HFFc6 (cell line): ENCODE results near the gene CHMP6. TPM values are rescaled to one million over a fixed set of nuclear protein-coding genes. Genes with fewer than 3 reads are reported as not detected.

ENCODE experiments used
- DNase-seq: peaks from one replicate; pipeline ENCODE4 v3.0.0-alpha.2; 2018
- H3K27ac Mint-ChIP-seq: 2 replicates; pipeline ENCODE4 v1.8.0; 2020; ENCODE audit warnings: mild to moderate bottlenecking, mixed read lengths
- H3K27me3 Mint-ChIP-seq: 2 replicates; pipeline ENCODE4 v1.8.0; 2021; ENCODE audit warnings: mild to moderate bottlenecking, moderate library complexity, mixed read lengths; ENCODE audit not compliant: insufficient read depth
- H3K36me3 Mint-ChIP-seq: 2 replicates; pipeline ENCODE4 v1.8.0; 2021; ENCODE audit warnings: low read depth, mixed read lengths
- H3K4me1 Mint-ChIP-seq: 2 replicates; pipeline ENCODE4 v1.8.0; 2020; ENCODE audit warnings: low read depth, mixed read lengths
- H3K4me3 Mint-ChIP-seq: 2 replicates; pipeline ENCODE4 v1.8.0; 2020; ENCODE audit warnings: mild to moderate bottlenecking, moderate library complexity, mixed read lengths
- H3K9me3 Mint-ChIP-seq: 2 replicates; pipeline ENCODE4 v1.8.0; 2020; ENCODE audit warnings: mild to moderate bottlenecking, mixed read lengths
- total RNA-seq, 6 experiments: library from RNA; stranded (reverse); fragmentation: NEBNext Ultra II Directional; extraction: Animal tissue kit (Norgen Biotek cat#: 25700); gene quantifications; 2 replicates in 1 of 6; 3 replicates in 5 of 6; pipeline ENCODE4 v1.2.3, GENCODE V29; 2021
- TF ChIP-seq, protein P1 (sequence below): fragments of 200-600 bp; sonication (generic); IDR thresholded peaks from 2 replicates; pipeline ENCODE4 v1.5.0; 2021; ENCODE audit warnings: antibody characterized with exemption, mild to moderate bottlenecking

Gene CHMP6
- total RNA-seq, 6 experiments from 2014 or later, result 27.6 to 38.5 (median 31.5) TPM

DNA sequence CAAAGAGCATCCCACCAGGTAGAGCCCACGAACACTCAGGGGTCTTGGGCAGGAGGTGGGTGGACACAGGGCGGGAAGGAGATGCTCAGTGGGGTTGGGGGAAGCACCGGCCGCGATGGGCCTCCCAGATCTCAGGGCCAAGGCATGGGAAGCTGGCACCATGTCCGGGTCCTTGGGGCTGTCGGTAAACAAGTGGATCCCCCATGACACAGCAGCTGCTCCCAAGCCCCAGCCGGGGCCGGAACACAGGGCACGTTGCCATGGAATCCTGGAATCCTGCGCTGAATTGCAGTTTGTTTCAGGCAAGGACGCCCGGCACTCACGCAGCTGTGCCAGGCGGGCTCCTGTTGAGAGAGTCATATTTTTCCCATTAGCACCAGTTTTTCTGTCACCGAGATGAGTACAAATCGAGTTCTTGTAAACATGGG lies 23.0 kb upstream of the CHMP6 start:
- peaks cover 15% of the 10 kb centered on the region for H3K36me3 Mint-ChIP-seq
- no peak for DNase-seq
- peaks cover 23% of the 10 kb centered on the region for H3K27me3 Mint-ChIP-seq
- H3K4me3 Mint-ChIP-seq, result no peak overlapping the region
- no peaks in the 10 kb centered on the region for H3K9me3 Mint-ChIP-seq
- no peak overlapping the region; the same call in 1 of the 2 replicates for H3K27ac Mint-ChIP-seq
- H3K4me1 Mint-ChIP-seq, result peaks cover 15% of the 10 kb centered on the region
- TF ChIP-seq, protein P1, sequence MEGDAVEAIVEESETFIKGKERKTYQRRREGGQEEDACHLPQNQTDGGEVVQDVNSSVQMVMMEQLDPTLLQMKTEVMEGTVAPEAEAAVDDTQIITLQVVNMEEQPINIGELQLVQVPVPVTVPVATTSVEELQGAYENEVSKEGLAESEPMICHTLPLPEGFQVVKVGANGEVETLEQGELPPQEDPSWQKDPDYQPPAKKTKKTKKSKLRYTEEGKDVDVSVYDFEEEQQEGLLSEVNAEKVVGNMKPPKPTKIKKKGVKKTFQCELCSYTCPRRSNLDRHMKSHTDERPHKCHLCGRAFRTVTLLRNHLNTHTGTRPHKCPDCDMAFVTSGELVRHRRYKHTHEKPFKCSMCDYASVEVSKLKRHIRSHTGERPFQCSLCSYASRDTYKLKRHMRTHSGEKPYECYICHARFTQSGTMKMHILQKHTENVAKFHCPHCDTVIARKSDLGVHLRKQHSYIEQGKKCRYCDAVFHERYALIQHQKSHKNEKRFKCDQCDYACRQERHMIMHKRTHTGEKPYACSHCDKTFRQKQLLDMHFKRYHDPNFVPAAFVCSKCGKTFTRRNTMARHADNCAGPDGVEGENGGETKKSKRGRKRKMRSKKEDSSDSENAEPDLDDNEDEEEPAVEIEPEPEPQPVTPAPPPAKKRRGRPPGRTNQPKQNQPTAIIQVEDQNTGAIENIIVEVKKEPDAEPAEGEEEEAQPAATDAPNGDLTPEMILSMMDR, result no peak

DNA sequence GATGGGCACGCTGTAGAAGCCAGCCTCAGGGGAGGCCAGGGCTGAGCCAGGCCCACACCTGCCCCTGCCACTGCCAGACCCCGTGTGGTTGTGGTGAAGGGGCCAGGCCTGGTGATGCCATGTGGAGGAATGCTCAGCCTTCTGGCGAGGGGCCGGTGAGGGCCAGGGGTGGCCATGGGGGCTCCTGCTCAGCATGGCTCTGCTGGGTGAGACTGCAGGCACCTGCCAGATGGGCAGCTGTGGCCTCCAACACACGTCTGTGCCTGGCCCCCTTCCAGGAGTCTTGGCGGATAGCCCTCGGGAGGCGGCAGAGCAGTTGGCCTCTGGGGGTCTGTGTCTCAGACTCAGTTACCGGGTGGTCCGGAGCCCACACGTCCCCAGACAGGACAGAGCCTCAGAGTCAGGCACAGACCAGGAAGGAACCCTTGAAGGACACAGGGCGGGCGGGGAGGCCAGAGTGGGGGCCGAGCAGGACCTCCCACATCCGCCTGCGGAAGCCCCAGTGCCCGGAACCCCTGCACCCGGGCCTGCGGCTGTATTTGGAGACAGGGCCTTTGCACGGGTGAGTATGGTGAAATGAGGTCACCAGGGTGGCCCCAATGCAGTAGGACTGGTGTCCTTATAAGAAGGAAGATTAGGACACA lies 22.5 kb upstream of the CHMP6 start:
- Mint-ChIP-seq H3K27ac (no peak overlapping the region; the same call in 1 of the 2 replicates), H3K4me1 (peaks cover 15% of the 10 kb centered on the region), H3K4me3 (no peak overlapping the region), H3K27me3 (peaks cover 26% of the 10 kb centered on the region), H3K36me3 (peaks cover 15% of the 10 kb centered on the region), H3K9me3 (no peaks in the 10 kb centered on the region)
- TF ChIP-seq, protein P1, result no peak
- DNase-seq, result no peak

DNA sequence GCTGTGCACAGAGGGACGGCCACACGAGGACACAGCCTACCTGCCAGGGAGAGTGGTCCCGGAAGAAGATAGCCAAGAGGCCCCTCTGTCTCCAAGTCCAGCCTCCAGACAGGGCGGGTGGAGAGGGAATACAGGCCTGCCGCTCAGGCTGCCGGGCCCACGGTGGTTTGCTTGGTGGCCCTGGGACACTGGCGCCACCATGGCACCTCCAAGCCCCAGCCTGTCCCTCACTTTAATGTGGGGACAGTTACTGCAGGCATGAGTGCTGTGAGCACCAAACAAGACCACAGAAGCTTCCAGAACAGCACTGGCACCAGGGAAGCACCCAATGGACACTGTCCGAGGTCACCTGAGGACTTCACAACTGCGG lies 22.0 kb upstream of the CHMP6 start:
- Mint-ChIP-seq H3K4me3 (no peak overlapping the region), H3K27ac (no peak overlapping the region), H3K4me1 (peaks cover 15% of the 10 kb centered on the region), H3K9me3 (no peaks in the 10 kb centered on the region), H3K27me3 (peaks cover 31% of the 10 kb centered on the region), H3K36me3 (peaks cover 15% of the 10 kb centered on the region)
- no peak for DNase-seq
- TF ChIP-seq, protein P1, result no peak

DNA sequence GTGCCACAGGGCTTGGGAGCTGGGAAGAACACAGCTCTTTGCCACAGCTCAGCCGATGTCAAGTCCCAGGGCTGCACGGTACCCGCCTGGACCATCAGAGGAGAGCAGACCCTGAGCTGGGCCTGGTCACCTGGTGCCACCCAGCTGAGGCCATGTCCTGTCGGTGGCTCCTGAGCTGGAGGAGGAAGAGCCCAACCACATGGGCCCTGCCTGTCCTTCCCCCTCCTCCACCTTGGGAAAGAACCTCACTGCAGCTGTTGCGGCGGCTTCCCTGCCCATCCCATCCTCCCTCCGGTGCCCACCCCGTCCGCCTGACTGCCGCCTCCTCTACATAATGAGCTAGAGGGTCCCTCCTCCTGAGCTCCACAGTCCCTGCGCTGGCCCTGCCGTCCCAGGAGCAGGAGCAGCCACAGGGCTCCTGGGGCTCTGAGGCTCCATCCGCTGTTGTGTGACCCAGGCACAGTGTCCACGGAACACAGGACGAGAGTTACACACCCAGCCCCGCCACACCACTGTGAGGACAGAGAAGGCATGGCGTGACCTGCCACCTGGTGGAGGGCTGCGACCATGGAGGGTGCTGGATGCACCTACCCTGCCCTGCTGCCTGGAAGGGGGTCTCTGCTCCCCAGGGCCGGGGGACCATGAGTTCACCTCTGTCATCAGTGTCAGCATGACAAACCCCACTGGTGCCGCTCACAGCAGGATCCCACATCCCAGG lies 21.4 kb upstream of the CHMP6 start:
- no peak for DNase-seq
- Mint-ChIP-seq H3K4me1 (peaks cover 15% of the 10 kb centered on the region), H3K36me3 (peaks cover 14% of the 10 kb centered on the region), H3K4me3 (no peak overlapping the region), H3K27ac (no peak overlapping the region), H3K9me3 (no peaks in the 10 kb centered on the region), H3K27me3 (peaks cover 35% of the 10 kb centered on the region)
- TF ChIP-seq, protein P1, result peak; percentile 72

DNA sequence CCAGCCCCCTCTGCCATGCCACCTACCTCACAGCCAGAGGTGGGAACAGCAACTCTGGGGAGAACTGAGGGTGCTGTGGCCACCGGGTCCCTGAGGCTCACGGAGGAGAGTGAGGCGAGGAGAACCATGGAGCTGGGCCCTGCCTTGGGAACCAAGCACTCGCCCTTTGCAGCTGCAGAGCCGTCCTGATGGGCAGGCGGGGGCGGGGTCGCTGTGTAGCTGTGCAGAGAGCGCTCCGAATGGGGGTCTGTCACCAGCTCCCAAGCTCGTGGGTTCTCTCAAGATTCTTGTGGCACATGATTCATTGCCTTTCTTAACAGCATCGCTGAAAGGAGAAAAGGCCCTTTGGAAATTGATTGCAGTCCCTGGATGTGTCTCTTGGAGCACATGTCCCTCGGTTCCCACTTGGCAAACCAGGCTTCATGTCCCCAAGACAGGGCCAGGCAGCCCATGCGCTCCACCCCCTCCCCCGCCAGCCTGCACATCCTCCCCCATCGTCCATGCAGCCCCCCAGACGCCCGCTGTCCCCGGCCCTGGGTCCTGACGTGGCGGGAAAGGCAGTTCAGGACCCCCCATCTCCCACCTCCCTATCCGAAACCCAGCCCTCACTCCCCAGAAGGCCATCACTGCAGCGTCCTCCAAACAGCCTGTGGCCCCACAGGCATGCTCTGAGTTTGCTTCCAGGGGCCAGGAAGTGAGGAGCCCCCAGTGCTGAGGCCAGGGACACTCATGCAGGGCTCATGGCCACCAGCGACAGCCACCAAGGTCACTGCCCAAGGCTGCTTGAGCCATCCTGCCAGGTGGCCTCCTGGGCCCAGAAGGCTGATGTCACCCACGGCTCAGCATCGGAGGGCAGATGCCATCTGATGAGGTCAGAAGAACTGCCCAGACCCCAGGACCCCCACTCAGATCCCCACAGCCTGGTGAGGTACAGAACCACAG lies 20.6 kb upstream of the CHMP6 start:
- H3K4me1 Mint-ChIP-seq, result peaks cover 15% of the 10 kb centered on the region
- no peak for DNase-seq

More for the DNA sequence above, 20.6 kb upstream of the CHMP6 start:
- TF ChIP-seq, protein P1, result no peak; the same call in none of the 2 replicates
- Mint-ChIP-seq H3K27me3 (peaks cover 35% of the 10 kb centered on the region), H3K27ac (no peak overlapping the region), H3K9me3 (no peaks in the 10 kb centered on the region), H3K36me3 (peaks cover 6% of the 10 kb centered on the region; the same call in 1 of the 2 replicates), H3K4me3 (no peak overlapping the region)
